SK-N-SH (cell line): ENCODE measurements around the gene UVRAG. TPM values are rescaled to one million over a fixed set of nuclear protein-coding genes. Genes with fewer than 3 reads are reported as not detected.

ENCODE experiments used
- CTCF ChIA-PET: fragments of 300-600, 350-600 bp; formaldehyde crosslinking; extraction: SDS; loops from one replicate; lab custom pipeline; 2021; lab: Yijun Ruan, JAX
- POLR2A ChIA-PET: fragments of 350-600 bp; sonication (Branson Sonifier 250); formaldehyde crosslinking; extraction: SDS; loops from one replicate; lab custom pipeline; 2020; ENCODE audit warnings: antibody characterized with exemption, inconsistent platforms; lab: Yijun Ruan, JAX
- DNase-seq: peaks from one replicate; pipeline ENCODE4 v3.0.0; 2012
- H2AFZ ChIP-seq: fragments of 200-600 bp; sonication (generic); 2 replicates; pipeline ENCODE4 v1.8.1; 2016; ENCODE audit warnings: antibody characterized with exemption, mild to moderate bottlenecking, low read depth
- H3F3A ChIP-seq: fragments of 200-600 bp; sonication (generic); replicated peaks from 2 replicates; pipeline ENCODE3; 2016; ENCODE audit warnings: antibody characterized with exemption, mild to moderate bottlenecking; ENCODE audit not compliant: insufficient read depth
- H3K27ac ChIP-seq, 2 experiments: fragments of 200-500 bp in 1 of 2; fragments of 200-600 bp in 1 of 2; sonication (Bioruptor generic) in 1 of 2; sonication (generic), shearing (Covaris generic) in 1 of 2; 2 replicates each; pipeline versions ENCODE4 v1.5.1 to v1.6.1; 2014 to 2016; ENCODE audit warnings: low read depth in 2 of 2, inconsistent platforms in 1 of 2, low read length in 1 of 2, mild to moderate bottlenecking in 1 of 2, mixed read lengths in 1 of 2
- H3K27me3 ChIP-seq: fragments of 200-600 bp; sonication (generic), shearing (Covaris generic); 2 replicates; pipeline ENCODE4 v1.6.1; 2016; ENCODE audit warnings: mixed run types; ENCODE audit not compliant: insufficient read depth
- H3K36me3 ChIP-seq, 2 experiments: fragments of 200-500 bp in 1 of 2; fragments of 200-600 bp in 1 of 2; sonication (Bioruptor generic) in 1 of 2; sonication (generic) in 1 of 2; replicated peaks in 1 of 2; 2 replicates each; pipeline versions ENCODE3 to v1.5.1; 2014 to 2016; ENCODE audit warnings: low read length in 1 of 2, mild to moderate bottlenecking in 1 of 2; ENCODE audit not compliant: insufficient read depth in 2 of 2, control insufficient read depth in 1 of 2
- H3K4me1 ChIP-seq, 2 experiments: fragments of 200-500 bp in 1 of 2; fragments of 200-600 bp in 1 of 2; sonication (Bioruptor generic) in 1 of 2; sonication (generic), shearing (Covaris generic) in 1 of 2; 2 replicates each; pipeline versions ENCODE4 v1.5.1 to v1.6.1; 2014 to 2016; ENCODE audit warnings: low read depth in 1 of 2, low read length in 1 of 2, mixed run types in 1 of 2; ENCODE audit not compliant: insufficient read depth in 2 of 2, control insufficient read depth in 1 of 2
- H3K4me2 ChIP-seq: fragments of 200-600 bp; sonication (generic), shearing (Covaris generic); 2 replicates; pipeline ENCODE4 v1.6.1; 2017; ENCODE audit warnings: mixed run types
- H3K4me3 ChIP-seq, 2 experiments: fragments of 200-500 bp in 1 of 2; fragments of 200-600 bp in 1 of 2; sonication (Bioruptor generic) in 1 of 2; sonication (generic), shearing (Covaris generic) in 1 of 2; 2 replicates each; pipeline versions ENCODE4 v1.5.1 to v1.8.1; 2014 to 2016; ENCODE audit warnings: low read depth in 2 of 2, inconsistent platforms in 1 of 2, low read length in 1 of 2, mild to moderate bottlenecking in 1 of 2, mixed read lengths in 1 of 2, moderate library complexity in 1 of 2
- H3K79me2 ChIP-seq: fragments of 200-600 bp; sonication (generic); 2 replicates; pipeline ENCODE4 v1.8.1; 2017; ENCODE audit warnings: mild to moderate bottlenecking; ENCODE audit not compliant: insufficient read depth
- H3K9ac ChIP-seq: fragments of 200-600 bp; sonication (generic); 2 replicates; pipeline ENCODE4 v1.6.1; 2017; ENCODE audit warnings: mixed run types
- H3K9me2 ChIP-seq: fragments of 200-600 bp; sonication (generic); 2 replicates; pipeline ENCODE4 v1.6.1; 2017; ENCODE audit warnings: mixed run types
- H3K9me3 ChIP-seq: fragments of 200-600 bp; sonication (generic); 2 replicates; pipeline ENCODE4 v1.6.1; 2017; ENCODE audit warnings: mixed run types, mild to moderate bottlenecking, moderate library complexity
- H4K20me1 ChIP-seq: fragments of 200-600 bp; sonication (generic); 2 replicates; pipeline ENCODE4 v1.6.1; 2017; ENCODE audit warnings: mild to moderate bottlenecking, mixed run types; ENCODE audit not compliant: insufficient read depth
- CTCF ChIP-seq: fragments of 200-600 bp; sonication (generic); IDR thresholded peaks from 2 replicates; pipeline ENCODE4 v1.6.1; 2017; ENCODE audit warnings: antibody characterized with exemption, mild to moderate bottlenecking, moderate library complexity
- EZH2phosphoT487 ChIP-seq: fragments of 200-600 bp; sonication (generic); IDR thresholded peaks from 2 replicates; pipeline ENCODE4 v1.6.1; 2017; ENCODE audit warnings: low read depth, mixed run types, mild to moderate bottlenecking, antibody characterized with exemption, moderate library complexity, borderline replicate concordance
- FOXM1 ChIP-seq: IDR thresholded peaks from 2 replicates; pipeline ENCODE4 v1.4.0; 2012; ENCODE audit warnings: low read depth, mild to moderate bottlenecking
- JUND ChIP-seq: IDR thresholded peaks from 2 replicates; pipeline ENCODE4 v1.4.0; 2012
- MEF2A ChIP-seq: IDR thresholded peaks from 2 replicates; pipeline ENCODE4 v1.4.0; 2012; ENCODE audit warnings: low read depth, borderline replicate concordance
- NRF1 ChIP-seq: IDR thresholded peaks from 2 replicates; pipeline ENCODE4 v1.6.1; 2012; ENCODE audit warnings: low read depth, mild to moderate bottlenecking, low read length
- PBX3 ChIP-seq: IDR thresholded peaks from 2 replicates; pipeline ENCODE4; 2012
- RAD21 ChIP-seq: IDR thresholded peaks from 2 replicates; pipeline ENCODE4 v1.6.1; 2012; ENCODE audit warnings: mild to moderate bottlenecking, low read length
- RFX5 ChIP-seq: IDR thresholded peaks from 2 replicates; pipeline ENCODE4 v1.6.1; 2012; ENCODE audit warnings: mild to moderate bottlenecking, improper control_type of control experiment, low read length
- RXRA ChIP-seq: IDR thresholded peaks from 2 replicates; pipeline ENCODE4 v1.4.0; 2012; ENCODE audit warnings: low read depth, mild to moderate bottlenecking, borderline replicate concordance
- SMC3 ChIP-seq: IDR thresholded peaks from 2 replicates; pipeline ENCODE4 v1.6.1; 2012; ENCODE audit warnings: low read depth, low read length, improper control_type of control experiment
- TAF1 ChIP-seq: IDR thresholded peaks from 2 replicates; pipeline ENCODE4 v1.6.1; 2012; ENCODE audit warnings: low read depth, mild to moderate bottlenecking, low read length, moderate library complexity, borderline replicate concordance
- TEAD4 ChIP-seq: IDR thresholded peaks from 2 replicates; pipeline ENCODE4 v1.4.0; 2012; ENCODE audit warnings: mild to moderate bottlenecking, borderline replicate concordance; ENCODE audit not compliant: insufficient read depth
- USF2 ChIP-seq: fragments of 150-350 bp; IDR thresholded peaks from 2 replicates; pipeline ENCODE4 v1.6.1; 2017; ENCODE audit warnings: antibody characterized with exemption, low read length, low read depth, borderline replicate concordance
- YY1 ChIP-seq: IDR thresholded peaks from 2 replicates; pipeline ENCODE4 v1.4.0; 2012; ENCODE audit warnings: low read depth, mild to moderate bottlenecking
- ZBTB33 ChIP-seq: IDR thresholded peaks from 2 replicates; pipeline ENCODE4 v1.4.0; 2012; ENCODE audit warnings: low read depth, borderline replicate concordance
- WGBS: methylation state at CpG from one replicate; pipeline ENCODE4 v1.1.6; 2017; ENCODE audit warnings: low lambda C conversion rate; 5-methylcytosine and 5-hydroxymethylcytosine counted together
- polyA plus RNA-seq, 3 experiments: library from polyadenylated mRNA; depleted of rRNA; stranded (reverse); fragments of >200 nt; gene quantifications; 2 replicates each; pipeline ENCODE4 v1.2.3, GENCODE V29; 2012

The UVRAG gene
- polyA plus RNA-seq, 1 of the 3 experiments (the other 2 are of a cell fraction), result 5.8 TPM

- no peak overlapping the region for H2AFZ ChIP-seq
- DNase-seq, result no peak
- H3K4me1 ChIP-seq, result peaks cover 2 to 17% of the 10 kb centered on the region in 2 experiments
- no peaks in the 10 kb centered on the region for H3K27me3 ChIP-seq
- ChIA-PET CTCF (no interaction called here), POLR2A (no interaction called here)
- H3K79me2 ChIP-seq, result no peaks in the 10 kb centered on the region
- no peaks in the 10 kb centered on the region for H3K36me3 ChIP-seq
- H4K20me1 ChIP-seq, result no peaks in the 10 kb centered on the region
- no peaks in the 10 kb centered on the region for H3K9me2 ChIP-seq
- H3K9me3 ChIP-seq, result no peaks in the 10 kb centered on the region
- H3K4me2 ChIP-seq, result no peak overlapping the region
- no peak overlapping the region for H3K4me3 ChIP-seq
- H3K9ac ChIP-seq, result no peak overlapping the region
- TF ChIP-seq RAD21 (no peak), USF2 (no peak), EZH2phosphoT487 (no peak), ZBTB33 (no peak), FOXM1 (no peak)
- 95% methylated on average over 1 of the region's 1 CpG for WGBS
- peaks cover 5% of the 10 kb centered on the region for H3F3A ChIP-seq
- H3K27ac ChIP-seq, result no peak overlapping the region
Observed at GRCh38 chr11:75939992-75940391, 125.0 kb downstream of the UVRAG start.

GRCh38 chr11:75940911-75941310 lies 125.9 kb downstream of the UVRAG start:
- H3K9ac ChIP-seq, result no peak overlapping the region
- ChIA-PET POLR2A (no interaction called here), CTCF (no interaction called here)
- no peak overlapping the region for H3K27ac ChIP-seq
- H3K9me2 ChIP-seq, result no peaks in the 10 kb centered on the region
- DNase-seq, result no peak
- H3K4me3 ChIP-seq, result no peak overlapping the region
- H3K4me2 ChIP-seq, result no peak overlapping the region
- no peaks in the 10 kb centered on the region for H3K27me3 ChIP-seq
- no peaks in the 10 kb centered on the region for H3K79me2 ChIP-seq
- no peaks in the 10 kb centered on the region for H3K9me3 ChIP-seq
- H4K20me1 ChIP-seq, result no peaks in the 10 kb centered on the region
- no peak overlapping the region for H2AFZ ChIP-seq
- H3F3A ChIP-seq, result peaks cover 5% of the 10 kb centered on the region
- H3K4me1 ChIP-seq, result peaks cover 2 to 17% of the 10 kb centered on the region in 2 experiments
- TF ChIP-seq PBX3, result no peak
- TF ChIP-seq RXRA, result no peak
- no peak for TF ChIP-seq JUND
- TF ChIP-seq SMC3, result no peak
- TF ChIP-seq CTCF, result no peak
- TF ChIP-seq MEF2A, result no peak
- no peak for TF ChIP-seq EZH2phosphoT487
- TF ChIP-seq TAF1, result no peak
- TF ChIP-seq TEAD4, result no peak
- TF ChIP-seq RFX5, result no peak
- no peak for TF ChIP-seq NRF1
- TF ChIP-seq YY1, result no peak
- no peaks in the 10 kb centered on the region for H3K36me3 ChIP-seq
